Hepatocyte (in vitro differentiated cells): Measurements from ENCODE around the gene FADD. TPM values are rescaled to one million over a fixed set of nuclear protein-coding genes. Genes with fewer than 3 reads are reported as not detected.

Experiments used
- DNase-seq: peaks from one replicate; pipeline ENCODE4 v3.0.0-alpha.2; 2016; ENCODE audit warnings: low spot score
- H2AFZ ChIP-seq: fragments of 200-600 bp; sonication (generic); 2 replicates; pipeline ENCODE4 v1.6.0; 2016; ENCODE audit warnings: antibody characterized with exemption, mild to moderate bottlenecking
- H3K27ac ChIP-seq: fragments of 200-600 bp; sonication (generic); 2 replicates; pipeline ENCODE4 v1.5.1; 2016; ENCODE audit warnings: mild to moderate bottlenecking
- H3K27me3 ChIP-seq: fragments of 200-600 bp; sonication (generic); 2 replicates; pipeline ENCODE4 v1.6.1; 2016
- H3K36me3 ChIP-seq: fragments of 200-600 bp; sonication (generic); replicated peaks from 2 replicates; pipeline ENCODE4 v1.5.1; 2016; ENCODE audit warnings: low read depth; ENCODE audit not compliant: insufficient read depth
- H3K4me1 ChIP-seq: fragments of 200-600 bp; sonication (generic); 2 replicates; pipeline ENCODE4 v1.5.1; 2016; ENCODE audit warnings: mild to moderate bottlenecking, moderate library complexity; ENCODE audit not compliant: insufficient read depth
- H3K4me2 ChIP-seq: fragments of 200-600 bp; sonication (generic); 2 replicates; pipeline ENCODE4 v1.6.0; 2016
- H3K4me3 ChIP-seq: fragments of 200-600 bp; sonication (generic); 2 replicates; pipeline ENCODE4 v1.5.1; 2016; ENCODE audit warnings: mild to moderate bottlenecking
- H3K79me2 ChIP-seq: fragments of 200-600 bp; sonication (generic); 2 replicates; pipeline ENCODE4 v1.6.0; 2017; ENCODE audit warnings: mild to moderate bottlenecking
- H3K9me2 ChIP-seq: fragments of 200-600 bp; sonication (generic); replicated peaks from 2 replicates; pipeline ENCODE4 v1.6.0; 2017; ENCODE audit warnings: mild to moderate bottlenecking; ENCODE audit not compliant: insufficient read depth
- H3K9me3 ChIP-seq: fragments of 200-600 bp; sonication (generic); 2 replicates; pipeline ENCODE4 v1.5.1; 2016; ENCODE audit warnings: low read depth, mild to moderate bottlenecking
- H4K20me1 ChIP-seq: fragments of 200-600 bp; sonication (generic); 2 replicates; pipeline ENCODE4 v1.6.0; 2016; ENCODE audit warnings: mild to moderate bottlenecking; ENCODE audit not compliant: insufficient read depth, poor library complexity, severe bottlenecking
- EZH2 ChIP-seq: fragments of 200-600 bp; sonication (generic); IDR thresholded peaks from 2 replicates; pipeline ENCODE4 v1.6.1; 2016; ENCODE audit warnings: antibody characterized with exemption, mild to moderate bottlenecking, borderline replicate concordance
- EZH2phosphoT487 ChIP-seq: fragments of 200-600 bp; sonication (generic); IDR thresholded peaks from one replicate; pipeline ENCODE4 v1.6.1; 2018; ENCODE audit warnings: antibody characterized with exemption, mild to moderate bottlenecking, low read depth, moderate library complexity; ENCODE audit not compliant: unreplicated experiment, severe bottlenecking
- WGBS: methylation state at CpG from one replicate; pipeline ENCODE4 v1.1.6; 2016; ENCODE audit warnings: low lambda C conversion rate; ENCODE audit errors: missing lambda C conversion rate; 5-methylcytosine and 5-hydroxymethylcytosine counted together
- polyA plus RNA-seq: library from polyadenylated mRNA; unstranded; fragments of >200 nt; fragmentation: Nextera tagmentation; extraction: Ambion mirVana; gene quantifications from 2 replicates; pipeline ENCODE4 v1.2.1, GENCODE V29; 2016
- total RNA-seq: library from RNA; depleted of rRNA; stranded (reverse); fragments of >200 nt; gene quantifications from 2 replicates; pipeline ENCODE4 v1.2.3, GENCODE V29; 2014
- TF ChIP-seq, protein P1 (sequence below): fragments of 200-600 bp; sonication (generic); IDR thresholded peaks from 2 replicates; pipeline ENCODE4 v1.5.1; 2016; ENCODE audit warnings: antibody characterized with exemption, mild to moderate bottlenecking; ENCODE audit not compliant: poor library complexity

FADD gene
- total and polyA plus RNA-seq, 2 experiments from 2014 or later: 29.6 to 36.1 TPM

DNA sequence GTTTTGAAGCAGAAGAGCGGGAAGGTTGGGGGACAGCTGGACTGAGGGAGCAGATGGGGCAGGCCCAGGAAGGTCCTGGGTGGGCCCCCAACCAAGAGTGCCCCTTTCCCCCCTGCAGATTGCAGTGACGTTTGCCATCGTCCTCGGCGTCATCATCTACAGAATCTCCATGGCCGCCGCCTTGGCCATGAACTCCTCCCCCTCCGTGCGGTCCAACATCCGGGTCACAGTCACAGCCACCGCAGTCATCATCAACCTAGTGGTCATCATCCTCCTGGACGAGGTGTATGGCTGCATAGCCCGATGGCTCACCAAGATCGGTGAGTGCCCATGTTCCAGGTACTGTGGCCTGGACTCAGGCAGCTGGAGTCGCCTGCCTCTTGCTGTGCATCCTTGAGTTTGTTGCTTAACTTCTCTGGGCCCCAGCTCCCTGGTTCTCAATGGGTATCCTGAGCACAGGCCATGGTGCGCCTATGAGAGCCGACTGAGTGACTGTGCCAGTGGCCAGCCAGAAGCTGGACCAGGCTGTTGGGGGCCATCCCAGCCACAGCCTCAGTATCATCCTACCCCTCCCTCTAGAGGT lies 42.0 kb upstream of the FADD start:
- TF ChIP-seq, protein P1, sequence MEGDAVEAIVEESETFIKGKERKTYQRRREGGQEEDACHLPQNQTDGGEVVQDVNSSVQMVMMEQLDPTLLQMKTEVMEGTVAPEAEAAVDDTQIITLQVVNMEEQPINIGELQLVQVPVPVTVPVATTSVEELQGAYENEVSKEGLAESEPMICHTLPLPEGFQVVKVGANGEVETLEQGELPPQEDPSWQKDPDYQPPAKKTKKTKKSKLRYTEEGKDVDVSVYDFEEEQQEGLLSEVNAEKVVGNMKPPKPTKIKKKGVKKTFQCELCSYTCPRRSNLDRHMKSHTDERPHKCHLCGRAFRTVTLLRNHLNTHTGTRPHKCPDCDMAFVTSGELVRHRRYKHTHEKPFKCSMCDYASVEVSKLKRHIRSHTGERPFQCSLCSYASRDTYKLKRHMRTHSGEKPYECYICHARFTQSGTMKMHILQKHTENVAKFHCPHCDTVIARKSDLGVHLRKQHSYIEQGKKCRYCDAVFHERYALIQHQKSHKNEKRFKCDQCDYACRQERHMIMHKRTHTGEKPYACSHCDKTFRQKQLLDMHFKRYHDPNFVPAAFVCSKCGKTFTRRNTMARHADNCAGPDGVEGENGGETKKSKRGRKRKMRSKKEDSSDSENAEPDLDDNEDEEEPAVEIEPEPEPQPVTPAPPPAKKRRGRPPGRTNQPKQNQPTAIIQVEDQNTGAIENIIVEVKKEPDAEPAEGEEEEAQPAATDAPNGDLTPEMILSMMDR: no peak
- no peak for TF ChIP-seq EZH2phosphoT487
- TF ChIP-seq EZH2: no peak
- Histone ChIP-seq H3K4me2 (no peak overlapping the region), H4K20me1 (no peaks in the 10 kb centered on the region), H3K9me2 (no peaks in the 10 kb centered on the region), H2AFZ (no peak overlapping the region), H3K27me3 (no peaks in the 10 kb centered on the region), H3K4me1 (no peaks in the 10 kb centered on the region), H3K79me2 (no peaks in the 10 kb centered on the region), H3K36me3 (no peaks in the 10 kb centered on the region), H3K27ac (no peak overlapping the region), H3K4me3 (no peak overlapping the region), H3K9me3 (no peaks in the 10 kb centered on the region)
- 93% methylated on average over 17 of the region's 17 CpGs for WGBS
- no peak for DNase-seq

DNA sequence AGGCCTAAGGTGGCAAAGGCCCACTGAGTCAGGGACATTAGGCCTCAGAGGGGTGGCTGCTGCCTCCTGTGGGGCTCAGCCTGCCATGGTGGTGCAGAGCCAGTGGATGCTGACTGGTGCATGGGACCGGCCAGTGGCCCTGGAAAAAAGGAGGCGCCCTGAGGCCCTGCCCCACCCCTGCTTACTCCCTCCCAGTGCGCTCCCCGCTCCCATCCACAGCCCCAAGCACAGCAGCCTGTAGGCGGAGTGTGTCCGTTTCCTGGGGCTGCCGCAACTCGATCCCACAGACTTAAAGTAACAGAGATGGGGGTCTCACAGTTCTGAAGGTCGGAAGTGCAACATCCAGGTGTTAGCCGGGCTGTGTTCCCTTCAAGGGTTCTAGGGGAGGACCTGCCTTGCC lies 38.4 kb upstream of the FADD start:
- 85% methylated on average over 10 of the region's 10 CpGs for WGBS
- Histone ChIP-seq H3K4me3 (no peak overlapping the region), H3K4me1 (no peaks in the 10 kb centered on the region), H2AFZ (no peak overlapping the region), H3K4me2 (no peak overlapping the region), H3K27ac (no peak overlapping the region), H3K36me3 (no peaks in the 10 kb centered on the region), H3K79me2 (no peaks in the 10 kb centered on the region), H4K20me1 (no peaks in the 10 kb centered on the region), H3K9me3 (no peaks in the 10 kb centered on the region), H3K27me3 (no peaks in the 10 kb centered on the region), H3K9me2 (no peaks in the 10 kb centered on the region)
- TF ChIP-seq EZH2 (no peak), EZH2phosphoT487 (no peak)
- TF ChIP-seq, protein P1: no peak
- DNase-seq: no peak

DNA sequence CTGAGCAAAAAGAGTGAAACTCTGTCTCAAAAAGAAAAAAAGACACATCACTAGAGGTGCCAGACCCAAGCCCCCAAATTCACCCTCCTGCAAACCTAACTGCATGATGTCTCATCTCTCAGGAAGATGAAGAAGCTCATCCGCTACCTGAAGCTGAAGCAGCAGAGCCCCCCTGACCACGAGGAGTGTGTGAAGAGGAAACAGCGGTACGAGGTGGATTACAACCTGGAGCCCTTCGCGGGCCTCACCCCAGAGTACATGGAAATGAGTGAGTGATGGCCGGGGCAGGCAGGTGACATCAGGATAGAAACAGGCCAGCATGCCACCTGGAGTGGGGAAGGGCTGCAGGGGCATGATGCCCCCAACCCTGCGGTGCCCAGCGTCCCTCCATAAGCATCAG lies 36.0 kb upstream of the FADD start:
- H3K4me3 ChIP-seq: no peak overlapping the region
- no peak overlapping the region for H2AFZ ChIP-seq
- WGBS: 91% methylated on average over 8 of the region's 9 CpGs

More for the DNA sequence above, 36.0 kb upstream of the FADD start:
- no peak for DNase-seq
- H3K4me1 ChIP-seq: no peaks in the 10 kb centered on the region
- no peaks in the 10 kb centered on the region for H3K36me3 ChIP-seq
- no peak overlapping the region for H3K27ac ChIP-seq
- H3K27me3 ChIP-seq: no peaks in the 10 kb centered on the region
- H3K9me2 ChIP-seq: no peaks in the 10 kb centered on the region
- TF ChIP-seq EZH2phosphoT487 (no peak), EZH2 (no peak)
- TF ChIP-seq, protein P1: no peak
- no peaks in the 10 kb centered on the region for H4K20me1 ChIP-seq
- no peak overlapping the region for H3K4me2 ChIP-seq
- H3K79me2 ChIP-seq: no peaks in the 10 kb centered on the region
- no peaks in the 10 kb centered on the region for H3K9me3 ChIP-seq
